Measurements from ENCODE around the gene HSDL2. TPM values are rescaled to one million over a fixed set of nuclear protein-coding genes. Genes with fewer than 3 reads are reported as not detected.

Gene HSDL2
- total RNA-seq, 1 experiment from 2014 or later, result 37.0 TPM

- 0 out of 2 replicates have a peak, but pooled peaks cover 2% of the 10 kb centered on the region for H3K36me3 ChIP-seq (ENCODE audit: low read depth, low read length)
- H3K27ac ChIP-seq (ENCODE audit: low read length), result no peak overlapping the region
- 0 out of 2 replicates have a peak, but pooled peaks cover 3% of the 10 kb centered on the region for H4K20me1 ChIP-seq (ENCODE audit: low read length)
- intact Hi-C loops (cut with micrococcal nuclease), result loop anchor here (10.0 kb wide), 2 partner anchors 102 to 282 kb away; partner anchors contain the start of gene KIAA1958
- POLR2A ChIA-PET (ENCODE audit: unreplicated experiment), result no interaction called here
- no peaks in the 10 kb centered on the region for H3K9me2 ChIP-seq (replicated peaks; ENCODE audit: low read length)
- no TSS peak for BruUV-seq (replicated peaks)
- H3K4me1 ChIP-seq (ENCODE audit: insufficient read depth, low read length), result peaks cover 18% of the 10 kb centered on the region
- DNase-seq, result no peak
- no peaks in the 10 kb centered on the region for H3K27me3 ChIP-seq (ENCODE audit: low read length)
- no peak overlapping the region for H3K4me3 ChIP-seq (ENCODE audit: low read length)
- no peak for ATAC-seq
- no peak overlapping the region for H3K9ac ChIP-seq (ENCODE audit: low read length)
- CTCF ChIA-PET, result no interaction called here
- H3F3A ChIP-seq (ENCODE audit: low read length, unreplicated experiment), result no peaks in the 10 kb centered on the region
- no peak overlapping the region for H2AFZ ChIP-seq (ENCODE audit: low read length)
- TF ChIP-seq CTCF (conservative IDR thresholded peaks at IDR 0.05; ENCODE audit: low read depth, low read length) (no peak), EZH2 (IDR thresholded peaks at IDR 0.05; ENCODE audit: low read length, unreplicated experiment) (no peak), EZH2phosphoT487 (IDR thresholded peaks at IDR 0.05; ENCODE audit: borderline replicate concordance, low read length) (no peak)
- H3K9me3 ChIP-seq (ENCODE audit: low read length), result no peaks in the 10 kb centered on the region
- peak overlapping the region; percentile 34 for H3K4me2 ChIP-seq (ENCODE audit: low read length)
- H3K79me2 ChIP-seq (ENCODE audit: low read length), result peaks cover 66% of the 10 kb centered on the region
Observed at GRCh38 chr9:112382501-112383364, 2.8 kb downstream of the HSDL2 start.

- CTCF ChIA-PET, result no interaction called here
- Histone ChIP-seq H3K9me3 (ENCODE audit: low read length) (no peaks in the 10 kb centered on the region), H3K9ac (ENCODE audit: low read length) (no peak overlapping the region), H3K79me2 (ENCODE audit: low read length) (peaks cover 57% of the 10 kb centered on the region), H4K20me1 (ENCODE audit: low read length) (0 out of 2 replicates have a peak, but pooled peaks cover 3% of the 10 kb centered on the region), H3K4me3 (ENCODE audit: low read length) (no peak overlapping the region), H3K4me1 (ENCODE audit: insufficient read depth, low read length) (peaks cover 10% of the 10 kb centered on the region; the same call in 1 of the 2 replicates), H2AFZ (ENCODE audit: low read length) (no peak overlapping the region), H3K27me3 (ENCODE audit: low read length) (no peaks in the 10 kb centered on the region), H3K4me2 (ENCODE audit: low read length) (no peak overlapping the region), H3K27ac (ENCODE audit: low read length) (no peak overlapping the region), H3F3A (ENCODE audit: low read length, unreplicated experiment) (no peaks in the 10 kb centered on the region), H3K36me3 (ENCODE audit: low read depth, low read length) (0 out of 2 replicates have a peak, but pooled peaks cover 2% of the 10 kb centered on the region), H3K9me2 (replicated peaks; ENCODE audit: low read length) (no peaks in the 10 kb centered on the region)
- POLR2A ChIA-PET (ENCODE audit: unreplicated experiment), result no interaction called here
- no TSS peak for BruUV-seq (replicated peaks)
- ATAC-seq, result no peak
- TF ChIP-seq CTCF (conservative IDR thresholded peaks at IDR 0.05; ENCODE audit: low read depth, low read length) (no peak), EZH2 (IDR thresholded peaks at IDR 0.05; ENCODE audit: low read length, unreplicated experiment) (no peak), EZH2phosphoT487 (IDR thresholded peaks at IDR 0.05; ENCODE audit: borderline replicate concordance, low read length) (no peak)
- no peak for DNase-seq
- intact Hi-C loops (cut with micrococcal nuclease), result loop anchor here (10.0 kb wide), 2 partner anchors 101 to 281 kb away; partner anchors contain the start of gene KIAA1958
Observed at GRCh38 chr9:112384219-112384618, 4.3 kb downstream of the HSDL2 start.

Data from PC-3 (cell line).